HepG2 (cell line): ENCODE data around the gene FAM131C. TPM values are rescaled to one million over a fixed set of nuclear protein-coding genes. Genes with fewer than 3 reads are reported as not detected.

Experiments
- ATAC-seq: fragments of 200-7000 bp; cut with Tn5 transposase; 3 replicates; pipeline ENCODE4 v1.9.1; 2020; ENCODE audit warnings: mild to moderate bottlenecking, moderate library complexity
- BruUV-seq: library from RNA; stranded (reverse); fragments of 400-500 nt; replicated peaks from 2 replicates; lab custom pipeline; 2021; lab: Mats Ljungman, UMichigan
- CTCF ChIA-PET: fragments of 300-600 bp; formaldehyde crosslinking; extraction: SDS; loops from one replicate; lab custom pipeline; 2021; ENCODE audit warnings: low total read pairs, inconsistent platforms, low intra/inter-chr PET ratio; lab: Yijun Ruan, JAX
- POLR2A ChIA-PET: fragments of 350-600 bp; sonication (Branson Sonifier 250); formaldehyde crosslinking; loops from one replicate; lab custom pipeline; 2020; ENCODE audit warnings: antibody characterized with exemption, inconsistent platforms; lab: Yijun Ruan, JAX
- DNase-seq: peaks from one replicate; pipeline ENCODE4 v3.0.0-alpha.2; 2015; ENCODE audit warnings: low spot score
- FAIRE-seq: peaks from 3 replicates; lab custom pipeline; 2011; peaks lifted over from hg19 to GRCh38; lab: Jason Lieb, UNC
- H2AFZ ChIP-seq: one replicate; pipeline ENCODE4 v1.6.1; 2011; ENCODE audit warnings: low read length, inconsistent platforms
- H3K27ac ChIP-seq: fragments of 300-600 bp; 3 replicates; pipeline ENCODE4 v1.8.0; 2011; ENCODE audit warnings: mixed run types, mild to moderate bottlenecking, mixed read lengths, low read length, inconsistent platforms; ENCODE audit not compliant: insufficient read depth; ENCODE audit errors: extremely low read length
- H3K27me3 ChIP-seq, 2 experiments: fragments of 200-600 bp in 1 of 2; 2 replicates in 1 of 2; 3 replicates in 1 of 2; pipeline versions ENCODE4 v1.6.0 to v1.8.0; 2011; ENCODE audit warnings: low read length in 2 of 2, mild to moderate bottlenecking in 2 of 2, moderate library complexity in 2 of 2, inconsistent platforms in 1 of 2; ENCODE audit not compliant: insufficient read depth in 2 of 2, control insufficient read depth in 1 of 2
- H3K36me3 ChIP-seq, 2 experiments: fragments of 200-600 bp in 1 of 2; replicated peaks in 1 of 2; 2 replicates in 1 of 2; 3 replicates in 1 of 2; pipeline versions ENCODE4 v1.5.1 to v1.8.0; 2011; ENCODE audit warnings: low read length in 2 of 2, inconsistent platforms in 1 of 2; ENCODE audit not compliant: insufficient read depth in 2 of 2, control insufficient read depth in 1 of 2
- H3K4me1 ChIP-seq: 2 replicates; pipeline ENCODE4 v1.5.1; 2012; ENCODE audit warnings: low read length, inconsistent platforms; ENCODE audit not compliant: insufficient read depth
- H3K4me2 ChIP-seq: 2 replicates; pipeline ENCODE4 v1.6.0; 2011; ENCODE audit warnings: low read depth, low read length, inconsistent platforms
- H3K4me3 ChIP-seq, 3 experiments: fragments of 200-600 bp in 1 of 3; sonication (generic), shearing (Covaris generic) in 1 of 3; replicated peaks in 1 of 3; 2 replicates each; pipeline ENCODE4 v1.5.1; 2011 to 2016; ENCODE audit warnings: low read length in 3 of 3, inconsistent platforms in 2 of 3, low read depth in 2 of 3, mild to moderate bottlenecking in 2 of 3, control low read depth in 1 of 3, mixed read lengths in 1 of 3; ENCODE audit not compliant: insufficient read depth in 1 of 3
- H3K79me2 ChIP-seq: one replicate; pipeline ENCODE4 v1.6.1; 2011; ENCODE audit warnings: low read length, inconsistent platforms; ENCODE audit not compliant: insufficient read depth
- H3K9ac ChIP-seq: 2 replicates; pipeline ENCODE4 v1.6.0; 2011; ENCODE audit warnings: mild to moderate bottlenecking, low read depth, low read length, inconsistent platforms; ENCODE audit not compliant: insufficient read depth
- H3K9me3 ChIP-seq: 2 replicates; pipeline ENCODE4 v1.5.1; 2012; ENCODE audit warnings: mild to moderate bottlenecking, low read length
- H4K20me1 ChIP-seq: 2 replicates; pipeline ENCODE4 v1.6.0; 2011; ENCODE audit warnings: inconsistent platforms, mild to moderate bottlenecking, low read length, moderate library complexity; ENCODE audit not compliant: insufficient read depth
- MTERF4 ChIP-seq: sonication (generic); formaldehyde crosslinking; IDR thresholded peaks from 2 replicates; pipeline ENCODE4 v1.8.0; 2023; ENCODE audit warnings: mild to moderate bottlenecking, missing genetic modification reagents
- SIX1 ChIP-seq: sonication (generic); formaldehyde crosslinking; IDR thresholded peaks from 2 replicates; pipeline ENCODE4 v1.4.0; 2020; ENCODE audit warnings: missing genetic modification reagents, borderline replicate concordance
- ZGPAT ChIP-seq: IDR thresholded peaks from 2 replicates; pipeline ENCODE4 v1.6.1; 2016; ENCODE audit warnings: mild to moderate bottlenecking
- ZNF256 ChIP-seq: sonication (generic); formaldehyde crosslinking; conservative IDR thresholded peaks from 2 replicates; pipeline ENCODE4 v1.4.0; 2020; ENCODE audit warnings: missing genetic modification reagents
- ZNF792 ChIP-seq: IDR thresholded peaks from 2 replicates; pipeline ENCODE4 v1.6.1; 2016
- WGBS: methylation state at CpG from one replicate; pipeline ENCODE4 v1.1.6; 2017; ENCODE audit warnings: low lambda C conversion rate; 5-methylcytosine and 5-hydroxymethylcytosine counted together
- in situ Hi-C: cut with HindIII; loops from 2 replicates; pipeline ENCODE4 v1.10.0; 2017; ENCODE audit warnings: low pct_unique_long_range_greater_than_20kb; ENCODE audit not compliant: extremely low pct_ligation_motif_present
- intact Hi-C: fragments of 100-400 bp; cut with micrococcal nuclease; formaldehyde crosslinking; loops from one replicate; pipeline ENCODE4 v1.10.0; 2022; ENCODE audit not compliant: unreplicated experiment
- polyA plus RNA-seq, 8 experiments: library from polyadenylated mRNA; depleted of rRNA in 3 of 8; stranded (reverse) in 7 of 8; unstranded in 1 of 8; fragments of >200 nt; fragmentation: Illumina TruSeq in 4 of 8; extraction: Trizol in 4 of 8; gene quantifications; 2 replicates each; pipeline versions ENCODE4 v1.2.1 to v1.2.3, GENCODE V29; 2011 to 2016; ENCODE audit warnings: low read depth in 4 of 8, missing spikeins in 1 of 8, mixed read lengths in 1 of 8; ENCODE audit not compliant: insufficient read depth in 1 of 8
- total RNA-seq, 5 experiments: library from RNA; depleted of rRNA; stranded (reverse); fragments of >200 nt; fragmentation: Illumina TruSeq; extraction: Trizol; gene quantifications; 2 replicates each; pipeline ENCODE4 v1.2.3, GENCODE V29; 2016; ENCODE audit warnings: low read depth in 1 of 5

FAM131C gene
- total and polyA plus RNA-seq, 2 of the 13 experiments (the other 11 are each of a cell fraction or from before 2014, with no cell fraction given): 0.07 TPM; not detected in 1

GRCh38 chr1:16014509-16015482 lies 58.7 kb downstream of the FAM131C start (continued):
- TF ChIP-seq ZNF256 (CRISPR knock-in tag) (no peak), ZNF792 (CRISPR knock-in tag) (no peak), SIX1 (CRISPR knock-in tag) (no peak)

GRCh38 chr1:16013908-16014258 lies 59.6 kb downstream of the FAM131C start:
- BruUV-seq: no TSS peak
- no peak for DNase-seq
- H2AFZ ChIP-seq: no peak overlapping the region
- no peak for ATAC-seq
- peaks cover 67% of the 10 kb centered on the region for H3K4me1 ChIP-seq
- no peak for FAIRE-seq
- peak overlapping the region; percentile 71; the same call in 1 of the 2 replicates for H3K4me2 ChIP-seq
- H3K9me3 ChIP-seq: no peaks in the 10 kb centered on the region
- H3K36me3 ChIP-seq: no peaks in the 10 kb centered on the region
- H3K27me3 ChIP-seq: peaks cover 7 to 55% of the 10 kb centered on the region in 2 experiments; a peak in 4 of 5 replicates
- CTCF ChIA-PET: no interaction called here
- TF ChIP-seq MTERF4 (CRISPR knock-in tag) (0 out of 2 replicates have a peak, but pooled peaks have one; percentile 46), ZGPAT (CRISPR knock-in tag) (no peak)
- H3K79me2 ChIP-seq: no peaks in the 10 kb centered on the region
- in situ Hi-C loops: loop anchor here (5.0 kb wide), 1 partner anchor 33 kb away; no protein-coding TSS in a partner anchor
- peak overlapping the region; percentile 53 for H3K9ac ChIP-seq
- H3K27ac ChIP-seq: no peak overlapping the region
- 9% methylated on average over 2 of the region's 4 CpGs for WGBS
- H4K20me1 ChIP-seq: peaks cover 10% of the 10 kb centered on the region; the same call in 1 of the 2 replicates
- POLR2A ChIA-PET: interaction anchor here (1.0 kb wide), 1 partner anchor 213 kb away, joined by 3 read pairs; no protein-coding TSS in a partner anchor
- peak overlapping the region; percentile 56 to 63 (median 60); a peak in 5 of 6 replicates for H3K4me3 ChIP-seq
- intact Hi-C loops: no loop called here
